Parathyroid adenoma (tissue), 2 donors: Measurements from ENCODE around the gene ANKRA2.
A peak's percentile ranks its signal among the peaks of the same experiment; 100 is the strongest.
"Not testable (repeated sequence)": the region's sequence is repeated elsewhere in the genome, so short reads cannot be mapped to it uniquely, and the experiment has no call there.

ENCODE experiments used
- H2AFZ ChIP-seq: fragments of 300-600 bp; sonication (generic); one replicate; pipeline ENCODE4 v1.7.0; 2017; ENCODE audit warnings: antibody characterized with exemption, mild to moderate bottlenecking
- H3K27ac ChIP-seq: fragments of 300-600 bp; sonication (generic); one replicate; pipeline ENCODE4 v1.7.0; 2017
- H3K27me3 ChIP-seq: fragments of 300-600 bp; sonication (generic); one replicate; pipeline ENCODE4 v1.7.0; 2017; ENCODE audit warnings: low read length; ENCODE audit not compliant: control insufficient read depth, insufficient read depth
- H3K36me3 ChIP-seq: fragments of 300-600 bp; sonication (generic); one replicate; pipeline ENCODE4 v1.7.0; 2017; ENCODE audit warnings: low read length; ENCODE audit not compliant: control insufficient read depth, insufficient read depth
- H3K4me1 ChIP-seq: fragments of 300-600 bp; sonication (generic); one replicate; pipeline ENCODE4 v1.7.0; 2017; ENCODE audit warnings: control low read depth
- H3K4me2 ChIP-seq: fragments of 300-600 bp; sonication (generic); one replicate; pipeline ENCODE4 v1.7.0; 2017; ENCODE audit warnings: low read length
- H3K4me3 ChIP-seq: fragments of 300-600 bp; sonication (generic); one replicate; pipeline ENCODE4 v1.7.0; 2017; ENCODE audit warnings: low read depth, low read length
- H3K79me2 ChIP-seq: fragments of 300-600 bp; sonication (generic); one replicate; pipeline ENCODE4 v1.7.0; 2017; ENCODE audit warnings: control low read depth
- H3K9ac ChIP-seq: fragments of 300-600 bp; sonication (generic); one replicate; pipeline ENCODE4 v1.7.0; 2017; ENCODE audit warnings: mild to moderate bottlenecking
- H3K9me3 ChIP-seq: fragments of 300-600 bp; sonication (generic); one replicate; pipeline ENCODE4 v1.7.0; 2017; ENCODE audit warnings: low read length; ENCODE audit not compliant: control insufficient read depth
- TF ChIP-seq, protein P1 (sequence below): fragments of 300-600 bp; sonication (generic); IDR thresholded peaks from one replicate; pipeline ENCODE4 v1.7.0; 2017; ENCODE audit warnings: antibody characterized with exemption, mild to moderate bottlenecking
- donor health status: primary hyperparathyroidism.

ANKRA2 gene

DNA sequence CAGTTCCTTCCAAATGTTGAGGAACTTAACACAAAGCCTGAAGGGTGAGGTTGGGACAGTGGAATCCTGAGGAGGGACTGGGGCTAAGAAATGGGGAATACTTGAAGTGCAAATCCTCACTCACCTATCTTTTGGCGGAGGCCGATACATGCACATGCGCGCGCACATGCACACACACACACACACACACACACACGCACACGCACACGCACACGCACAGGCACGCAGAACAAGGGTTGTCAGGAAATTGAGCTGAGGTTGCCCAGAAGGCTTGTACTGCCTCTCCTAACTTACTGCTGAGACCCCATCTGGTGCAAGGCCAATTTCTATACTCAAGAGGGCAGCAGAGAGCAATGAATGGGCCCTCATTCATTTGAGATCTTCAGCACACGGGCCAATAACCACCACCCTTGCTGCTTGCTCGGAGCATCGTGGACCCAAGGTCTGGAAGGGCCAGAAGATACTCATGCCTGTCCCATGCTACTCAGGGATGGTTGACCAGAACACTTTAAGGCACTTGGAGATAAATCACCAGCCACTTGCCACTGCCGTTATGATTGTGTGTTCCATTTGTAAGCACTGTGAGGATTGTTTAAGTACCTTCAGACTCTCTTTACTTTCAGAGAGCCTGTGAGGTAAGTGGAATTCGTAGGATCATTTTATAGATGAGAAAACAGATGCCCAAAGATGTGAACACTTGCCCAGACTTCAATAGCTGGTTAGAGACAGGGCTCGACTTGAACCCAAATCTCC, 45.7 kb downstream of the ANKRA2 start:
- TF ChIP-seq, protein P1, sequence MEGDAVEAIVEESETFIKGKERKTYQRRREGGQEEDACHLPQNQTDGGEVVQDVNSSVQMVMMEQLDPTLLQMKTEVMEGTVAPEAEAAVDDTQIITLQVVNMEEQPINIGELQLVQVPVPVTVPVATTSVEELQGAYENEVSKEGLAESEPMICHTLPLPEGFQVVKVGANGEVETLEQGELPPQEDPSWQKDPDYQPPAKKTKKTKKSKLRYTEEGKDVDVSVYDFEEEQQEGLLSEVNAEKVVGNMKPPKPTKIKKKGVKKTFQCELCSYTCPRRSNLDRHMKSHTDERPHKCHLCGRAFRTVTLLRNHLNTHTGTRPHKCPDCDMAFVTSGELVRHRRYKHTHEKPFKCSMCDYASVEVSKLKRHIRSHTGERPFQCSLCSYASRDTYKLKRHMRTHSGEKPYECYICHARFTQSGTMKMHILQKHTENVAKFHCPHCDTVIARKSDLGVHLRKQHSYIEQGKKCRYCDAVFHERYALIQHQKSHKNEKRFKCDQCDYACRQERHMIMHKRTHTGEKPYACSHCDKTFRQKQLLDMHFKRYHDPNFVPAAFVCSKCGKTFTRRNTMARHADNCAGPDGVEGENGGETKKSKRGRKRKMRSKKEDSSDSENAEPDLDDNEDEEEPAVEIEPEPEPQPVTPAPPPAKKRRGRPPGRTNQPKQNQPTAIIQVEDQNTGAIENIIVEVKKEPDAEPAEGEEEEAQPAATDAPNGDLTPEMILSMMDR, result peak; percentile 69
- Histone ChIP-seq H3K4me2 (no peak overlapping the region), H3K9me3 (no peaks in the 10 kb centered on the region), H2AFZ (no peak overlapping the region), H3K9ac (no peak overlapping the region), H3K4me1 (no peaks in the 10 kb centered on the region), H3K27ac (no peak overlapping the region), H3K27me3 (no peaks in the 10 kb centered on the region), H3K36me3 (no peaks in the 10 kb centered on the region), H3K4me3 (no peak overlapping the region), H3K79me2 (no peaks in the 10 kb centered on the region)

DNA sequence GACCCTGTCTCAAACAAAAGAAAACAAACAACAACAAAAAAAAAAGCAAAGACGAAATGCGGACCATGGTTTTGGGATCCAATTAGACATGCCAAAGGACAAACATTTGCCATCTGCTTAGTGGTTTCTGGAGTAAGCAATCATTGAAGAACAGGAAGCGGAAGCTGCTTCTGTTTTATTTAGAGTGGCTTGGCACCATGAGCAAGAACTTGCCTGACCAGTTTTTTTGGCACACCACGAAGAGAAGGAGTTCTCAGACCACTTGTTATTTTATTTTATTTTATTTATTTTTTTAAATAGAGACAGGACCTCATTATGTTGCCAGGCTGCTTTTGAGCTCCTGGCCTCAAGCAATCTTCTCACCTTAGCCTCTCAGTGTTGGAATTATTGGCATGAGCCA, 50.2 kb downstream of the ANKRA2 start:
- Histone ChIP-seq H3K27me3 (no peaks in the 10 kb centered on the region), H3K4me2 (no peak overlapping the region), H3K79me2 (no peaks in the 10 kb centered on the region), H3K9ac (no peak overlapping the region), H3K9me3 (no peaks in the 10 kb centered on the region), H3K27ac (no peak overlapping the region), H3K4me3 (no peak overlapping the region), H2AFZ (no peak overlapping the region), H3K4me1 (no peaks in the 10 kb centered on the region), H3K36me3 (no peaks in the 10 kb centered on the region)
- TF ChIP-seq, protein P1, result no peak

DNA sequence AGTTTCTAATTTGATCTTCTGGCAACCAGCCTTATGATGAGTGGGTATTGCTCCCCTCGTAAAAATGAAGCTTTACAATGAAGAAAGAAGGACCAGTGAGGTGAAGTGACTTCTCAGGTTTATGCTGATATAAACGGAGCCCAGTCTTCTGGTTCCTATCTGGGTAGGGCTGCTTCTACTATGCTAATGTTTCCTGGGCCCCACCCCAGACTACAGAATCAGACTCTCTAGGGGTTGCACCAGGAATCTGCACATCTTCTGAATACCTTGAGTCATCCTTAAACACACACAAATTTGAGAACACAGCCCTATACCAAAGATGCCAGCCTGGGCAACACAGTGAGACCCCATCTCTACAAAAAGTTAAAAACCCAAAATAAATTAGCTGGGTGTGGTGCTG, 51.0 kb downstream of the ANKRA2 start:
- Histone ChIP-seq H2AFZ (no peak overlapping the region), H3K9me3 (no peaks in the 10 kb centered on the region), H3K79me2 (no peaks in the 10 kb centered on the region), H3K36me3 (no peaks in the 10 kb centered on the region), H3K4me3 (no peak overlapping the region), H3K27ac (no peak overlapping the region), H3K9ac (no peak overlapping the region), H3K4me1 (no peaks in the 10 kb centered on the region), H3K4me2 (no peak overlapping the region), H3K27me3 (no peaks in the 10 kb centered on the region)
- TF ChIP-seq, protein P1, result no peak

DNA sequence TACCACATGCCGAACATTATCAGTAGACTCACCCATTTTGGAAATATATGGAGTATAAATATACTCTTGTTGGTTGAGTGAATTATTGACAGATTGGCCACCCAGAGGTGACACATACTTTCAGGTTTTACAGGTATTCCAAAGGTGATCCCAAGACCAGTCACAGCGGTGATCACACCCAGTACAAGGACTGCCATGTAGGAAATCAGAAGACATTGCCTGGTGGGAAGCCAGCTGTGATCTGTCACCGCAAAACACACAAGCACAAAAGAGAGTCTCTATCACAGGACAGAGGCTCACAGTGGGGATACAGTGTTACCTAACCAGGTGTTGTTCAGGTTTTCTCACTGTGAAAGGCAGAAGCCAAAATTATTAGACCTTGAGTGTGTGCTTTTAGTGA, 51.4 kb downstream of the ANKRA2 start:
- TF ChIP-seq, protein P1, result no peak
- Histone ChIP-seq H3K4me3 (no peak overlapping the region), H3K4me2 (no peak overlapping the region), H3K27me3 (no peaks in the 10 kb centered on the region), H3K9me3 (no peaks in the 10 kb centered on the region), H3K4me1 (no peaks in the 10 kb centered on the region), H3K9ac (no peak overlapping the region), H3K79me2 (no peaks in the 10 kb centered on the region), H3K27ac (no peak overlapping the region), H3K36me3 (no peaks in the 10 kb centered on the region), H2AFZ (no peak overlapping the region)

DNA sequence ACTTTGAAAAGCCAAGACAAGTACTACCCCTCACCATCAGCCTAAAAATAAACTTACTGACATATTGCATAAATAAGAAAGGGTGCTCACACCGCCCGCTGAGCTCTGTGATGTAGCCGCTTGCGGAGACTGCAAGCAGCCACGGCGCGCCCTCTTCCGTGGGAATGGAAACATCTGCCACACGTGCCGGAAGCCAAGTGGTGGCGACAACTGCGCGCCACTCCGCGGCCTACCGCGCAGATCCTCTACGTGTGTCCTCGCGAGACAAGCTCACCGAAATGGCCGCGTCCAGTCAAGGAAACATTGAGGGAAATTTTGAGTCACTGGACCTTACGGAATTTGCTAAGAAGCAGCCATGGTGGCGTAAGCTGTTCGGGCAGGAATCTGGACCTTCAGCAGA, 56.9 kb downstream of the ANKRA2 start:
- H3K4me2 ChIP-seq, H3K9ac ChIP-seq, H2AFZ ChIP-seq, H3K79me2 ChIP-seq, H3K36me3 ChIP-seq, H3K4me1 ChIP-seq, H3K9me3 ChIP-seq, H3K4me3 ChIP-seq, H3K27ac ChIP-seq, H3K27me3 ChIP-seq: not testable (repeated sequence)
